GM19452 (cell line): ENCODE data around the gene NDEL1.

Source experiments
- ATAC-seq: cut with Tn5 transposase; IDR thresholded peaks from one replicate; pipeline ENCODE4 v1.9.1; 2021; ENCODE audit not compliant: unreplicated experiment

Gene NDEL1

DNA sequence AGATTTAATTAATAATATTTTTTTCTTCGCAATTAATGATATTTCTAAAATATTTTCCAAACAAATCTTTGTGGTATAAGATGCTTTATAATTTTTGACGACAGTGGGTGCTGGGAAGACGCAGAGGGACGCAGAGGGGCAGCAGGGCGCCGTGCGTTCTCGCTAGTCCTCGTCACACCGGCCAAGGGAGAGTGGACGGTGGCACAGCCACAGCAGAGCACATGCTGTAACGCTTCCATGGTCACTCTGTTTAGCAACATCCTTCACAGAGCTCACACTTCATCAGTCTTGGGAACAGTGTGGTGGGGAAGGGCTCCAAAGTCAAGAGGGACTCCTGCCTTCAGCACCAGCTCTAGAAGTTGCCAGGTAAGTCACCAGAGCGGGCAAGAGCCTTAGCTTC lies 60.4 kb downstream of the NDEL1 start:
- no peak for ATAC-seq

DNA sequence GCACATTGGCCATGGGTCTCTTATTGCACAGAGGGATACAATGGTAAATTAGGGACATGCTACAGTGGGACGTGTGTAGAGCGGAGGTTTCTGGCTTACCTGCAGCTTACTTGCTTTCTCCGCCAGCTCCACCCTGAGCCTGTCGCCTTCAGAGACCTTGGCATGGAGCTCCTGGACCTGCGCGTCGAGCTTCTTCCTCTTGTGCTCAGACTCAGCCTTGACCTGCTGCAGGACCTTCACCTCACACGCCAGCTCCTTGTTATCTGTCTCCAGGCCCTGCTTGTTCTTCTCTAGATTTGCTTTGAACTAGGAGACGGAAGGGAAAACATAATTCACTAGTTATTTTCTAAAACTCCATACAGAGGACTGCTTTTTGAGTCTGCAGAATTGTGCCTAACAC lies 63.5 kb downstream of the NDEL1 start:
- ATAC-seq: no peak

DNA sequence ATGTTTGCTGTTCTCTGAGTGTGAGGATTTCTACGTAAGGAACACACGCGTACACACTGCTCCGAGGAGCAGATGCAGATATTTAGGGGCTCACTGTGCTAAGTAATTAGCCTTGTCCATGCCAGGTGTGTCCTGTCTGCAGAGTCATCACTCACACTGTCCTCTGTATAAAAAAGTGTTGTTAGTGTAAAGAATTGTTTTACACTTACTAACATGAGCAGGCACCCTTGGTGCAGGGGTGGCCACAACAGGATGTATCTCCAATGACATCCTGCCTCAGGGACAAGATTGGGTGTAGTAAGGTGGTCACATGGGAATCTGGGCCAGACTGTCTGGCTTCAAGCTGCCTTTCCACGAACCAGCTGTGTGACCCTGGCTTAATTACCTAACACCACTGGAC lies 63.9 kb downstream of the NDEL1 start:
- no peak for ATAC-seq

DNA sequence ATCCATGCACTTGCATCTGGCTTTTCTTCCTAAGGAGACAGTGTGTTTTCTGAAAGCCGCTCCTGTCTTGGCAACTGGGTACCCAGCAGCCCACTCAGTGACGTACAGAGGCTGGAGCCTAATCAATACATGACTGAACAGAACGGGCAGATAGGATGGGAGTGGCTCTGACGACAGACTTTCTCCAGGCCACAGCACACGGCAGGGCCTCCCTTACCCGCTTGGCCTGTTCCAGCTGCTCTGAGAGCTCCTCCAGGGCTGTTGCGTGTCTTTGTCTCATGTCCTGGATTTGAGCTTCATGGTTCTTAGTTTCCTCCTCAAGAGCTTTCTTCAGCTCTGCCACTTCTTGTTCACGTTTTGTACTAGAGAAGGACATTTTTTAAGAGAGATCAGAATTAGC lies 64.9 kb downstream of the NDEL1 start:
- no peak for ATAC-seq

DNA sequence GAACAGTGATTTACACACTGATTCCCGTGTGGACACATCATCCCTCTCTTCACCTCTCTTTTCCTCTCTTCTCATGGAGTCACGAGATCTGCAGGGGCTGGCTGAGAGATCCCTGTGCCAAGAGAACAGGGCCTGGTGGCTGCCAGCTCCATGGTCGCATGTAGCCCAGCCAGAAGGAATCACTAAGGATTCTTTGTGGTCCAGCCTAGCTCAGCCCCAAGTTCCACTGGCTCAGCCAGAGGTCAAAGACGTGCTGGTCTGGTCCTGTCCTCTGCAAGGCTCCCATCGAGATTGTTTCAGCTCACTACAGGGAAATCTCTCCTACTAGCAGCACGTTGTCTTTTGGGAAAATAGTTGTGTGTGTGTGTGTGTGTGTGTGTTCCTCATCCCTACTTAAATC lies 66.4 kb downstream of the NDEL1 start:
- no peak for ATAC-seq

DNA sequence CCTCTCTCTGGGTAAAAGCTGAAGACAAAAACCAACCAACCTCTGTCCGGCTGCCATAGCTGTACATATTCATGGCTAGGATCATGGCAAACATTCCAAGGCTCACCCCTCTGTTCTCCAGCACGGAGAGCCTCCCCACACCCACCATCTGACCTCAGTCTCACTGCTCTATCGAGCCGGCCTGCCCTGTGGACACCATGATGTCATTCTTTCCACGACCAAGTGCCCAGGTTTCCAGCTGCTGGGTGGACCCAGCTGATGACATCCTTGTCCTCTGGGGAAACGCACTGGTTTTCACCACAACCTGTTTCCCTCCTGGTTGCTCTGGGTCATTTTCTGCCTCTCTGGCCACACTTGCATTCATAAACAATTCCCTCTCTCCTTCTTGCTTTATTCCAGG lies 67.7 kb downstream of the NDEL1 start:
- ATAC-seq: no peak

DNA sequence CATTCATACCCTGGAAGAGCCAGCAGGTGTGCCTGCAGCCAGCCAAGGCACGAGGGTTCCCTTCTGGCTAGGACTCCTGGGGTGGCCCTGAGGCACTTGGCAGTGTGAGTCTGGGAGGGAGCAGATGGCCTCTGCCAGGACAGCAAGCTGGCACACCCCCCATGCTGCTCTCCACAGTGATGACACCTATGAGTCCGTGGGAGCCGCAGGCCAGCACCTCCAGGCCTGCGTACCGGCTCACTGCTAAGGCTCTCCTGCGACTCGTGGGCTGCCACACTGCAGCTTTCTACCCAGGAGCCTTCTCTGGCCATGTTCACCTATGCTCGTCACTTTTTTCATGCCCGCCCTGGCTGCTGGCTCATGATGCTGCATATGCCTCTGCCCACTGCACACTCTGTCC lies 68.1 kb downstream of the NDEL1 start:
- ATAC-seq: no peak

DNA sequence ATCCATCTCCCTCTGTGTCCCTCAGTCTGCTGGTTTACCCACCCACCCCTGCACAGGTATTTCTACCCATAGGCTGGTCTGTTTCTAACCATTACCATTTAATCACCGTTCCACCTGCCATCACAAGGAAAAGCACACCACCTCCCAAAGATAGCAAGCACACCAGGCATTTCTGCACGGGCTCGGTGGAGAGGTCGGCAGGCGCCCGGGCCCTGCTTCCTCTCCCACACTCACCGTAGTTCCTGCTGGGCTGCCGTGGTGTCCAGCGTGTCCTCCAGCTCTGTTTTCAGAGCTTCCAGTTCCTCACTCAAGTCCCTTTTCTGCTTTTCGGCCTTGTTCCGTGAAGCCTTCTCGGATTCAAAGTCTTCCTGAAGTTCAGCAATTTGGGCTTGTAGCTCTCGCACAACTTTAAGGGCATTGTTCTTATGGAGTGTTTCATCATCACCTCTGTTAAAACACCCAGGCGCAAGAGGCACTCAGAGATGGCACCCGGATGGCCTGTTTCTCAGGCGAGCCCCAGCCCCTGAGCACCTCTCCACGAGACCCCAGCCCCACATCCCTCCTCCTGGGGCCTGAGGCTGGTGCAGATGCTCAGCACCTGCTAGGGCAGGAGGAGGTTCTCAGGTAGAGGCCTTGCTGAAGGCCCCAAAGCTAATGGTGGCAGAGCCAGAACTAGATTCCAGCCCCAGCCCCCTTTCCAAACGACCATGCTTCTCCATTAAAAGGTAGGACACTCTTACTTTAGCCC lies 69.0 kb downstream of the NDEL1 start:
- ATAC-seq: no peak

DNA sequence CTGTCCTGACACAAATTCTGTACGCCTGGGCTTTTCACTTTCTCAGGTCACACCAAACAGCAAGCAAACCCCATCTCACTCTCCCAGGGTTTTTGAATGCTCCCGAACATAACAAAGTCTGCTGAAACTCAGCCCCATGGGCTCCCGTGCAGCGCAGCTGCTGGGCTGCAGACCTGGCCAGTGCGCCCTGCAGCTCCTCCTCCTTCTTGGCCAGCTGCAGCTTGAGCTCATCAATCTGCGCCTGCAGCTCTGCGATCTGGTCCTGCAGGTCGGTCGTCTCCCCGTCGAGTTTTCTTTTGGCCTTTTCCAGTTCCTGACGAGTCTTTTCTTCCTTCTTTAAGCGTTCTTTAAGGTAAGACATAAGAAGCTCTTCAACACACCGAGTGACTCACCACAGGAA lies 70.5 kb downstream of the NDEL1 start:
- no peak for ATAC-seq

DNA sequence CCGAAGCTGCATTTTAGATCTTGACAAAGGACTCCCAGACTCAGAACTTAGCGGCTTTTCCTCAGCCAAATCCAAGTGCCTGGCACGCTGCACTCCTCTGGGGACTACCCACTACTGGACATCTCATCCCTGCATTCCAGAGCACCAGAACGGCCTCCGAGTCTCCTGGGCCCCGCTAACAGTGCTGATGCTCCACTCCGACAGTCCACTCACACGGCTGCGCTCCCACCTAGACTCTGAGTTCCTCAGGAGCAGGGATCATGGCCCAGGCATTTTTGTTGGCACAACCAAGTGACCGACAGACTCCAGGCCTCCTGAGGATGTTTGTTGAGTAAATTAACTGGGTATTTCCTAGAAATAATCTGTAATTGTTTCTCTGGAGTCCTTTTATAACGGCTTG lies 79.1 kb downstream of the NDEL1 start:
- ATAC-seq: no peak
